Liver (tissue), 9 donors: ENCODE data around the gene USP24. TPM values are rescaled to one million over a fixed set of nuclear protein-coding genes. Genes with fewer than 3 reads are reported as not detected.
A peak's percentile ranks its signal among the peaks of the same experiment; 100 is the strongest.

Experiments used
- DNase-seq: peaks from one replicate; pipeline ENCODE4 v3.0.0-alpha.2; 2017; ENCODE audit warnings: low spot score
- H3K27ac ChIP-seq, 2 donors: one replicate each; pipeline ENCODE4 v1.7.0; 2013; ENCODE audit warnings: inconsistent platforms in 2 of 2, low read length in 2 of 2, control low read depth in 1 of 2, low read depth in 1 of 2, mild to moderate bottlenecking in 1 of 2
- H3K27me3 ChIP-seq, 4 donors: one replicate each; pipeline versions ENCODE4 v1.6.1 to v1.7.0; 2013; ENCODE audit warnings: low read length in 3 of 4, inconsistent platforms in 1 of 4, mild to moderate bottlenecking in 1 of 4, moderate library complexity in 1 of 4; ENCODE audit not compliant: control insufficient read depth in 4 of 4, insufficient read depth in 4 of 4
- H3K36me3 ChIP-seq, 4 donors: one replicate each; pipeline versions ENCODE4 v1.6.1 to v1.7.0; 2013; ENCODE audit warnings: low read length in 3 of 4, mild to moderate bottlenecking in 3 of 4, low read depth in 1 of 4, moderate library complexity in 1 of 4; ENCODE audit not compliant: control insufficient read depth in 4 of 4, insufficient read depth in 3 of 4
- H3K4me1 ChIP-seq, 4 donors: one replicate each; pipeline versions ENCODE4 v1.6.1 to v1.7.0; 2013; ENCODE audit warnings: low read length in 3 of 4, mild to moderate bottlenecking in 3 of 4, moderate library complexity in 1 of 4; ENCODE audit not compliant: control insufficient read depth in 4 of 4, insufficient read depth in 4 of 4
- H3K4me3 ChIP-seq, 3 donors: one replicate each; pipeline versions ENCODE4 v1.6.1 to v1.7.0; 2013; ENCODE audit warnings: low read length in 3 of 3, control low read depth in 1 of 3, low read depth in 1 of 3, mild to moderate bottlenecking in 1 of 3
- H3K9ac ChIP-seq, 2 donors: one replicate each; pipeline ENCODE4 v1.7.0; 2013; ENCODE audit warnings: low read length in 2 of 2, mild to moderate bottlenecking in 2 of 2, moderate library complexity in 2 of 2, control low read depth in 1 of 2, low read depth in 1 of 2
- H3K9me3 ChIP-seq, 4 donors: one replicate each; pipeline versions ENCODE4 v1.6.1 to v1.7.0; 2013; ENCODE audit warnings: low read length in 3 of 4; ENCODE audit not compliant: control insufficient read depth in 4 of 4
- ATF3 ChIP-seq: IDR thresholded peaks from 2 replicates; pipeline ENCODE4 v1.6.1; 2016; ENCODE audit warnings: antibody characterized with exemption
- EGR1 ChIP-seq, 2 donors: IDR thresholded peaks; 2 replicates each; pipeline ENCODE4 v1.6.1; 2016 to 2018; ENCODE audit warnings: antibody characterized with exemption in 2 of 2, low read depth in 2 of 2
- FOXA1 ChIP-seq: IDR thresholded peaks from 2 replicates; pipeline ENCODE4 v1.6.1; 2016; ENCODE audit warnings: antibody characterized with exemption
- FOXA2 ChIP-seq: IDR thresholded peaks from 2 replicates; pipeline ENCODE4 v1.6.1; 2016; ENCODE audit warnings: antibody characterized with exemption
- HNF4A ChIP-seq, 2 donors: conservative IDR thresholded peaks; 2 replicates each; pipeline ENCODE4 v1.6.1; 2016; ENCODE audit warnings: antibody characterized with exemption in 2 of 2, mild to moderate bottlenecking in 2 of 2
- HNF4G ChIP-seq: IDR thresholded peaks from 2 replicates; pipeline ENCODE4 v1.6.1; 2016; ENCODE audit warnings: antibody characterized with exemption
- JUND ChIP-seq, 2 donors: IDR thresholded peaks; 2 replicates each; pipeline ENCODE4 v1.6.1; 2016; ENCODE audit warnings: antibody characterized with exemption in 2 of 2
- NR2F2 ChIP-seq: IDR thresholded peaks from 2 replicates; pipeline ENCODE4 v1.6.1; 2016; ENCODE audit warnings: antibody characterized with exemption
- RAD21 ChIP-seq, 2 donors: IDR thresholded peaks; 2 replicates each; pipeline ENCODE4 v1.6.1; 2016; ENCODE audit warnings: antibody characterized with exemption in 2 of 2, mild to moderate bottlenecking in 2 of 2
- RXRA ChIP-seq, 2 donors: IDR thresholded peaks; 2 replicates each; pipeline ENCODE4 v1.6.1; 2017 to 2018; ENCODE audit warnings: antibody characterized with exemption in 2 of 2, mild to moderate bottlenecking in 1 of 2
- SP1 ChIP-seq: IDR thresholded peaks from 2 replicates; pipeline ENCODE4 v1.6.1; 2018; ENCODE audit warnings: antibody characterized with exemption, mild to moderate bottlenecking
- TAF1 ChIP-seq: conservative IDR thresholded peaks from 2 replicates; pipeline ENCODE4 v1.6.1; 2016; ENCODE audit warnings: antibody characterized with exemption, mild to moderate bottlenecking
- ZBTB33 ChIP-seq: IDR thresholded peaks from 2 replicates; pipeline ENCODE4 v1.6.1; 2016; ENCODE audit warnings: antibody characterized with exemption
- WGBS: extraction: QIAGEN DNeasy Blood & Tissue Kit; methylation state at CpG from one replicate; pipeline ENCODE4 v1.1.7; 2013; 5-methylcytosine and 5-hydroxymethylcytosine counted together
- polyA plus RNA-seq, 2 donors: library from polyadenylated mRNA; stranded (reverse) in 1 of 2; unstranded in 1 of 2; fragments of 200-250 nt in 1 of 2; fragments of >200 nt in 1 of 2; fragmentation: Nextera tagmentation in 1 of 2; extraction: Ambion mirVana in 1 of 2; gene quantifications; one replicate each; pipeline versions ENCODE4 v1.2.1 to v1.2.3, GENCODE V29; 2013 to 2015
- total RNA-seq, 2 donors: library from RNA; depleted of rRNA; stranded (reverse); fragments of >200 nt; gene quantifications; one replicate each; pipeline ENCODE4 v1.2.3, GENCODE V29; 2014
- donor health status: healthy.
- donor health status: healthy.
- donor health status: healthy.
- donor health status: healthy.
- donor health status: healthy.

Gene USP24
- total and polyA plus RNA-seq, 4 donors: 7.0 to 75.8 (median 20.3) TPM

GRCh38 chr1:55049914-55050278 lies 165.3 kb downstream of the USP24 start:
- H3K4me3 ChIP-seq: no peak overlapping the region
- TF ChIP-seq RXRA (IDR thresholded peaks at IDR 0.05): peak in 1 of 2 donors; percentile 38
- TF ChIP-seq HNF4A (conservative IDR thresholded peaks at IDR 0.05): peak in 1 of 2 donors; percentile 12
- no peak for TF ChIP-seq ZBTB33
- TF ChIP-seq HNF4G: no peak
- TF ChIP-seq TAF1: no peak
- no peak for TF ChIP-seq ATF3
- no peak for TF ChIP-seq NR2F2
- TF ChIP-seq RAD21 (IDR thresholded peaks at IDR 0.05): no peak
- no peak for TF ChIP-seq SP1
- 23% methylated on average over 9 of the region's 9 CpGs for WGBS
- peaks cover 3 to 10% (median 6%) of the 10 kb centered on the region in 4 donors for H3K36me3 ChIP-seq
- no peak overlapping the region for H3K27ac ChIP-seq
- no peaks in the 10 kb centered on the region for H3K27me3 ChIP-seq
- no peak overlapping the region for H3K9ac ChIP-seq
- no peaks in the 10 kb centered on the region for H3K9me3 ChIP-seq
- no peak for DNase-seq
- H3K4me1 ChIP-seq: peaks cover 31 to 96% (median 81%) of the 10 kb centered on the region in 4 donors

GRCh38 chr1:55049271-55049913 lies 165.8 kb downstream of the USP24 start:
- Histone ChIP-seq H3K9me3 (no peaks in the 10 kb centered on the region), H3K27me3 (no peaks in the 10 kb centered on the region), H3K4me3 (no peak overlapping the region), H3K36me3 (peaks cover 4 to 10% (median 7%) of the 10 kb centered on the region in 4 donors), H3K9ac (no peak overlapping the region), H3K4me1 (peaks cover 29 to 97% (median 83%) of the 10 kb centered on the region in 4 donors), H3K27ac (no peak overlapping the region)
- TF ChIP-seq FOXA2: no peak
- no peak for TF ChIP-seq HNF4G
- TF ChIP-seq FOXA1: no peak
- DNase-seq: no peak
- 83% methylated on average over 9 of the region's 9 CpGs for WGBS

GRCh38 chr1:55048453-55049270 lies 166.5 kb downstream of the USP24 start:
- no peak for DNase-seq

More at GRCh38 chr1:55048453-55049270, 166.5 kb downstream of the USP24 start:
- H3K9ac ChIP-seq: no peak overlapping the region
- TF ChIP-seq HNF4A (conservative IDR thresholded peaks at IDR 0.05) (no peak), RAD21 (IDR thresholded peaks at IDR 0.05) (no peak), SP1 (no peak), RXRA (IDR thresholded peaks at IDR 0.05) (no peak), JUND (IDR thresholded peaks at IDR 0.05) (no peak), FOXA1 (no peak), EGR1 (IDR thresholded peaks at IDR 0.05; ENCODE audit: low read depth in 2 of 2) (no peak), FOXA2 (no peak)
- no peak overlapping the region for H3K4me3 ChIP-seq
- H3K27me3 ChIP-seq: no peaks in the 10 kb centered on the region
- H3K9me3 ChIP-seq: no peaks in the 10 kb centered on the region
- H3K27ac ChIP-seq: no peak overlapping the region
- WGBS: 88% methylated on average over 11 of the region's 11 CpGs
- H3K36me3 ChIP-seq: peaks cover 4 to 10% (median 7%) of the 10 kb centered on the region in 4 donors
- peaks cover 31 to 97% (median 82%) of the 10 kb centered on the region in 4 donors for H3K4me1 ChIP-seq
